HG03457 (cell line): Measurements from ENCODE around the gene SRGAP3.
"Not testable (repeated sequence)": the region's sequence is repeated elsewhere in the genome, so short reads cannot be mapped to it uniquely, and the experiment has no call there.

Experiments
- ATAC-seq: cut with Tn5 transposase; IDR thresholded peaks from one replicate; pipeline ENCODE4 v1.9.1; 2021; ENCODE audit warnings: moderate number of reproducible peaks; ENCODE audit not compliant: unreplicated experiment

Gene SRGAP3

GRCh38 chr3:9249273-9250192, at the start of gene SRGAP3:
Gene SRGAP3, minus strand, starts transcription at chr3:9249646. Its CDS starts 695 bp downstream, at chr3:9248951.
- peak; percentile 100 for ATAC-seq

- ATAC-seq, result no peak
These were observed 48.8 kb upstream of the SRGAP3 start for GRCh38 chr3:9298236-9298635.

DNA sequence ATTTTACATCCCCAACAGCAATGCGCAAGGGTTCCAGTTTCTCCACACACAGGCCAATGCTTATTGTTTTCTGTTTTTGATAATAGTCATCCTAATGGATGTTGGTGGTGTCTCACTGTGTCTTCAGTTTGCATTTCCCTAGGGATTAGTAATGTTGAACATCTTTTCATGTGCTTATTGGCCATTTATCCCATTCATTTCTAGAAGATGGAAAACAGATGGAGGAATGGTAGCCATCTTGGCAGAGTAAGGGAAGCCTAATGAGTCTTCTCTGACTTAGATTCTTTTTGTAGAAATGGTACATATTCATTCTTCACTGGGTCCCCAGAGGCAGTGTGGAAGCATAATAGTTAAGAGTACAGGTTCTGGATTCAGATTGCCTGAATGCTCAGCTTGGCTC, 46.8 kb upstream of the SRGAP3 start:
- no peak for ATAC-seq

DNA sequence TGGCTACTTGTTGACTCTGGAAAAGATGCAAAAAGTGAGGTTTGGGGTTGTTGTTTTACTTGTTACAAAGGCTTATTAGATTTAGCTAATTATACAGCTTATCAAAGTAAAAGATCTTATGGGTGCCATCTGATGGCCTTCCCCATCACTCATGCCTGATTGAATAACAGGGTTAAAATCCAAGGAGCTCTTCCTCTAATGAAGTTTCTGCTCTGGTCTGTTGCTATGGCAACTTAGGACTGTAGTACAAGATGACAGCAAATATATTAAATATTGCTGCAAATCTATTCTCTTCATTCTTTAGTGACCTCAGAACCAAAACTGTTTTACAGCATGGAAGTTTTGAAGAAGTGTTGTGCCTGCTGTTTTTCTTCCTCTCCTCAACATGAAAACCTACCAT, 45.6 kb upstream of the SRGAP3 start:
- ATAC-seq, result no peak

DNA sequence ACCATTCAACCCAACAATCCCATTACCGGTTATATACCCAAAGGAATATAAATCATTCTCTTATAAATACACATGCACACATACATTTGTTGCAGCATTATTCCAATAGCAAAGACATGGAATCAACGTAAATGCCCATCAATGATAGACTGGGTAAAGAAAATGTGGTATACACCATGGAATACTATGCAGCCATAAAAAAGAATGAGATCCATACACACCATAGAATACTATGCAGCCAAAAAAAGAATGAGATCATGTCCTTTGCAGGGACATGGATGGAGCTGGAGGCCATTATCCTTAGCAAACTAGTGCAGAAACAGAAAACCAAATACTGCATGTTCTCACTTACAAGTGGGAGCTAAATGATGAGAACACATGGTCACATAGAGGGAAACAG, 44.5 kb upstream of the SRGAP3 start:
- not testable (repeated sequence) for ATAC-seq

- no peak for ATAC-seq
These were observed 43.6 kb upstream of the SRGAP3 start for GRCh38 chr3:9293076-9293475.

- no peak for ATAC-seq
These were observed 43.1 kb upstream of the SRGAP3 start for GRCh38 chr3:9292516-9292915.

DNA sequence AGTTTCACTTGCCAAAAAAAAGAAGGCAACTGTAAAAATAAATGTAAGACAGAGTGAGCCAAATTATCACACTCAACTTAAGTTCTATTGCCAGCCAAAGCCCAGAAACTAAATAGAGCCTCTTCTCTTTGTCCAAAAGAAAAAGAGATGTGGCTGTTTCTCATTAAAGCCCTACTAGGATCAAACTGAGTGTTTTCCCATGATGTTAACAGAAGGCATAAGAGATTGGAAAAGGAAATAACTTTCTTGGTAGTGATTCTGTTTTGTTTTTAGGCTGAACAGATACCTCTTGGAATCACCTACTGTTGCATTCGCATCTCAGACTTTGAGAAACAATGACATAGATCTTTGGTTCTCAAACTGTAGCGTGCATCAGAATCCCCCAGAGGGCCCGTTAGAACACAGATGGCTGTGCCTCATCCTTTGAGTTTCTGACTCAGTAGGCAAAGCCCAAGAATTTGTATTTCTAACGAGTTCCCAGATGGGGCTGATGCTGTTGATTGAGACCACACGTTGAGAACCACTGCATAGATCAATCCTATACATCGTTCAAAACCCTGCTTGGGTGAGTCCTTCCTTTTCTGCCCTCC, 42.5 kb upstream of the SRGAP3 start:
- no peak for ATAC-seq

DNA sequence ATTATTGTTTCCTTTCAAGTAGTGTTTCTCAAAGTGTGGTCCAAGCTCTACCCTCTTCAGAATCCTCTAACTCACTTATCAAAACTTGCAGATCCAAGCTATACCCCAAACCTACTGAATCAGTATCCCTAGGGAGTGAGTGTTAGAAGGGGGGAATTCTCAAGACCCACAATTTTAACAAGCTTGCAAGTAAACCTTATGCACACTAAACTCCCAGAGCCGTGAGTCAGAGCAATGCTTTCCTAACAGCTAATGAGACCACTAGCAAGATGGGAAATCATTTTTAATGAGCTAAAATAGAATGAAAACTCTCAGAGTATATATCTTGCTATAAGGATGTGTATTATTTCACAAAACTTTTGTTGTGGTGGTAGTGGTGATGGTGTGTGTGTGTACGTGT, 41.1 kb upstream of the SRGAP3 start:
- ATAC-seq, result no peak

GRCh38 chr3:9281533-9281932, 32.1 kb upstream of the SRGAP3 start:
- ATAC-seq, result not testable (repeated sequence)

DNA sequence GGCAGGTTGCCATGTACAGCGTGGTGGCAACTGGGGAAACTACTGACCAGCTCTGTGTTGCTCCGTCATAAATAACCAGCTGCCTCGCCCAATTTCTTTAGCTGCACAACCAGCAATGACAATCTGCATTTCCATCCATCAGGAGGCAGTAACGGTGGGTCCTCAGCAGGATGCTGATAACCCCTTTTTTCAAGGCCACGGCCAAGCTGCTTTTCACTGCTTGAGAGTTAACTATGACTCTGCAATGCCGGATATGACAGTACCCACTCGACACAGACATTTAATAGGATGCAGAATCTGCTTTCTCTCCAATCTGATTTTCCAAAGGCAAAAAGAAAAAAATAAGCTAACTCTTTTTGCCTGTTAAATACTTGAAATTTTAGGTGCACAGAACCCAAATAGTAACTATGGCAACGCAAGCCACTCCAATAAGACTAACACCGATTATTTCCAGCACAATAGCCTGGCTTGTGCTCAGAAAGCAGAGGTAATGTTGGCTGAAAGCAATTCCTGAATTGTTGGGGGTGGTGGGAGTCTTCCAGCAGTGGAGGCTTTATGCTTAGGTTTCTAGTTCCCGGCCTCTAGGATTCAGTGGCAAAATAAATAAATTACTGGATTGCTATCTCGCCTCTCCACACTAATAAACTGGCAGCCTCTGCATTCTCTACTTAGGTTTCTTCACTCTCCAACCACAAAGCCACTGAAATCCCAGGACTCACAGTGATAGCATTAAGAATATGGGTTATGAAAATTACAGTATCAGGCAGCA, 31.2 kb upstream of the SRGAP3 start:
- no peak for ATAC-seq

DNA sequence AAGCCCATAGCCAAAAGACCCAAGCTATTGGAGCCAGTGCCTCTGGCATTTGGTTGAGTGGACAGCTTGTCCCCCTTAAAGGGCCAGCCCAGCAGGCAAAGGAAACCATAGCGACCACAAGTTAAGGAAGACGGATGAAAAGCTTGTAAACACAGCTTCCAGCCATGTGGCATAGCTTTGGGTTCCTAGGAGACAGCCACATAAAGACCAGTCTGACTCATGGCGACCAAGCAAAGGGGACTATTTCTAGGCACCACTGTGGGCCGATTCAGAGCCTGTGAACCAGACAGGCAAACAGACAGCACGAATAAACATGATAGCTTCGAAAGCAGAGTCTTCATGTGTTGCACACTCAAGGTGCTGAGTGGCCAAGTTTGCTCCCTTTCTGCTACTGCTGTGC, 30.5 kb upstream of the SRGAP3 start:
- ATAC-seq, result no peak

GRCh38 chr3:9278498-9278897, 29.1 kb upstream of the SRGAP3 start:
- ATAC-seq, result no peak

GRCh38 chr3:9278085-9278484, 28.6 kb upstream of the SRGAP3 start:
- ATAC-seq, result no peak

DNA sequence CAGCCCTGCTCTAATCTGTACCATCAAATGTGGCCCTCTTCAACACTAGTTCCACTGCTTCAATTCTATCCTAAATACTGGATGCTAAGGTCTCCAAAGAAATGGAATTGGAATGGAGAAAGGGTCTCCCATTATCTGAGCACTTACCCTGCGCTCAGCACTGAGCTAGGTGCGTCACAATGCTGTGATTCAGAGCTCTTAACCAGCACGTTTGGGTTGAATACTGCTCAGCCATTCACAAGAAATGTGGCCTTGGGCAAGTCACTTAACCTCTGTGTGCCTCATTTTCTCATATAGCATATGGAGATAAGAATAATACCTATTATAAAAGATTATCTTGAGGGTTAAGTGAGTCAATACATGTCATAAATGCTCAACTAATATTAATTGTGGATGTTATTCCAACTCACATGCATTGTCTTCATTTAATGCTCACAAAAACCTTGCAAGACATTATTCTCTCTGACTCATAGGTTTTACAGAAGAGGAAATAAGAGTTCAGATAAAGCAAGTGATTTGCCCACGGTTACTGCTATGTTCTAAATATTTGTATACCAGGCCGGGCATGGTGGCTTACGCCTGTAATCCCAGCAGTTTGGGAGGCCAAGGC, 27.4 kb upstream of the SRGAP3 start:
- ATAC-seq, result no peak

DNA sequence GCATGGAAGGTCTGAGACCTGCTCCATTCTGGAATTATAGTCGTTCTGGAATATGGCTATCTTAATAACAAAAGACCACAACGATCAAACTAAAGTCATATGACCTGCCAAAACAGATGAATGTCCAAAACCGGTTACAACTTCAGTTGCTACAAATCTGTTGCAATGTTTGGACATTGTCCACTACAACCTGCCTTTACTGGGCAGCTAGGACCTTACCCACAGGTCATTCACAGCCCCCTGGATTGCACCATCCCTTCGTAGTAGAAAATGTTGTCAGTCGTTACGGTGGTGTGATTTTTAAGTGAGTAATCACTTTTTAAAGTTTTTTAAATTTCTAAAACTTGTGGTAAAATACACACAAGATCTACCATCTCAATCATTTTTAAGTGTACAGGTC, 22.5 kb upstream of the SRGAP3 start:
- ATAC-seq, result no peak

DNA sequence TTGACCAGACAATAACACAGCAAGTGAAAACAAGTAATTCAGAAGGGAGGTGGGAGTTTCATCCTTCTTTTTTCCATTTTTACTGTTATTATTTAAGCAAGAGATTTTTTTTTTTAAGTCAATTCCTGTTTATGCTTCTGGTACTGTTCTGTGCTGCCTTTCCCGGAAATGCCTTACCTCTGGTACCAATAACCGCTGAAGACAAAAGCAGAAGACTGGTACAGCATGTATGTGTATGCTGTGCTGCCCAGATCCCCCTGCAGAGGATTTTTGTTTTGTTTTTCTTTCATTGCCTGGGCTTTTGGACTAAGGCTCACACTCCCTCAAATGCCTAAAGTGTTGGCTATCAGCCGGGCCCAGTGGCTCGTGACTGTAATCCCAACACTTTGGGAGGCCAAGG, 21.3 kb upstream of the SRGAP3 start:
- no peak for ATAC-seq

- no peak for ATAC-seq
These were observed 17.3 kb upstream of the SRGAP3 start for GRCh38 chr3:9266716-9267115.

DNA sequence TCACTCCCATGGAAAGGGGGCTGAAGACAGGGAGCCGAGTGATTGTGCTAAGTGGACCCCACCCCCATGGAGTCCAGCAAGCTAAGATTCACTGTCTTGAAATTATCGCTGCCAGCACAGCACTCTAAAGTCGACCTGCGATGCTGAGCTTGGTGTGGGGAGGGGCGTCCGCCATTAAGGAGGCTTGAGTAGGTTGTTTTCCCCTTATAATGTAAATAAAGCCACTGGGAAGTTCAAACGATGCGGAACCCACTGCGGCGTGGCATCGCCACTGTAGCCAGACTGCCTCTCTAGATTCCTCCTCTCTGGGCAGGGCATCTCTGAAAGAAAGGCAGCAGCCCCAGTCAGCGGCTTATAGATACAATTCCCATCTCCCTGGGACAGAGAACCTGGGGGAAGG, 10.9 kb upstream of the SRGAP3 start:
- no peak for ATAC-seq

- no peak for ATAC-seq
These were observed 7.6 kb upstream of the SRGAP3 start for GRCh38 chr3:9257092-9257491.

GRCh38 chr3:9255976-9256375, 6.5 kb upstream of the SRGAP3 start:
- ATAC-seq, result no peak
